GM23248 (cell line): ENCODE results near the gene KCNQ1OT1.

Experiments used
- EZH2 ChIP-seq: fragments of 200-600 bp; sonication (generic); IDR thresholded peaks from 2 replicates; pipeline ENCODE4 v1.6.1; 2018; ENCODE audit warnings: antibody characterized with exemption, mild to moderate bottlenecking; ENCODE audit not compliant: insufficient read depth, poor library complexity, severe bottlenecking
- EZH2phosphoT487 ChIP-seq: fragments of 200-600 bp; sonication (generic); IDR thresholded peaks from 2 replicates; pipeline ENCODE4 v1.6.1; 2018; ENCODE audit warnings: antibody characterized with exemption, moderate library complexity, mild to moderate bottlenecking, low read depth; ENCODE audit not compliant: insufficient read depth

GRCh38 chr11:2586087-2586792 is 113.6 kb downstream of the KCNQ1OT1 start:
- TF ChIP-seq EZH2phosphoT487 (no peak), EZH2 (no peak)
